ENCODE results near the gene ESF1.

Gene ESF1

GRCh38 chr20:13758884-13759283 lies 25.8 kb downstream of the ESF1 start:
- Histone ChIP-seq H3K9me3 (ENCODE audit: severe bottlenecking) (no peaks in the 10 kb centered on the region), H3K27ac (ENCODE audit: poor library complexity, severe bottlenecking) (no peak overlapping the region), H3K4me1 (ENCODE audit: insufficient read depth, poor library complexity, severe bottlenecking) (no peaks in the 10 kb centered on the region), H3K4me3 (ENCODE audit: severe bottlenecking) (no peak overlapping the region), H3K27me3 (ENCODE audit: insufficient read depth, poor library complexity, severe bottlenecking) (no peaks in the 10 kb centered on the region), H3K36me3 (ENCODE audit: low read depth) (peaks cover 87% of the 10 kb centered on the region)
- ATAC-seq (ENCODE audit: low read depth), result no peak
- TF ChIP-seq, protein P1, sequence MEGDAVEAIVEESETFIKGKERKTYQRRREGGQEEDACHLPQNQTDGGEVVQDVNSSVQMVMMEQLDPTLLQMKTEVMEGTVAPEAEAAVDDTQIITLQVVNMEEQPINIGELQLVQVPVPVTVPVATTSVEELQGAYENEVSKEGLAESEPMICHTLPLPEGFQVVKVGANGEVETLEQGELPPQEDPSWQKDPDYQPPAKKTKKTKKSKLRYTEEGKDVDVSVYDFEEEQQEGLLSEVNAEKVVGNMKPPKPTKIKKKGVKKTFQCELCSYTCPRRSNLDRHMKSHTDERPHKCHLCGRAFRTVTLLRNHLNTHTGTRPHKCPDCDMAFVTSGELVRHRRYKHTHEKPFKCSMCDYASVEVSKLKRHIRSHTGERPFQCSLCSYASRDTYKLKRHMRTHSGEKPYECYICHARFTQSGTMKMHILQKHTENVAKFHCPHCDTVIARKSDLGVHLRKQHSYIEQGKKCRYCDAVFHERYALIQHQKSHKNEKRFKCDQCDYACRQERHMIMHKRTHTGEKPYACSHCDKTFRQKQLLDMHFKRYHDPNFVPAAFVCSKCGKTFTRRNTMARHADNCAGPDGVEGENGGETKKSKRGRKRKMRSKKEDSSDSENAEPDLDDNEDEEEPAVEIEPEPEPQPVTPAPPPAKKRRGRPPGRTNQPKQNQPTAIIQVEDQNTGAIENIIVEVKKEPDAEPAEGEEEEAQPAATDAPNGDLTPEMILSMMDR (IDR thresholded peaks at IDR 0.05; ENCODE audit: poor library complexity, severe bottlenecking), result no peak
- DNase-seq (ENCODE audit: low spot score), result no peak

DNA sequence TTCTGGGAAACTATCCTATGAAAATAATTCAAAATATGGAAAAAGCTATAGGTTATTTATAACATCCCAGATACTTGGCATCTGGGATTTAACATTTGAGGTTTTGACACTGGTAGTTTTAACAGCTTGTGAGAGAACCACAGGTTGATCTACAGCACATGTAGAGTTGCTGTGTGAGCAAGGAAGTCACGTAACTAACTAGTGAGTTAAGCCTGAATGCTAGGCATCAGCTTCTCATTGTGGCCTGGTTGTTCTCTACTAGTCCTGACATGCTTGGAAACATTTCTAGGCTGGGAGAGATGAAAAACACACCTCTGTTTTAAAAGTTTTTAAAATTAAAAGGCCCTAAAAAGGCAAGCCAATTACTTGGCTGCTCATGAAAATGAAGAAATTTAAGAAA lies 28.2 kb downstream of the ESF1 start:
- H3K4me3 ChIP-seq (ENCODE audit: severe bottlenecking), result no peak overlapping the region
- DNase-seq (ENCODE audit: low spot score), result no peak
- H3K4me1 ChIP-seq (ENCODE audit: insufficient read depth, poor library complexity, severe bottlenecking), result no peaks in the 10 kb centered on the region
- H3K36me3 ChIP-seq (ENCODE audit: low read depth), result peaks cover 68% of the 10 kb centered on the region
- TF ChIP-seq, protein P1 (IDR thresholded peaks at IDR 0.05; ENCODE audit: poor library complexity, severe bottlenecking), result no peak
- ATAC-seq (ENCODE audit: low read depth), result no peak
- no peak overlapping the region for H3K27ac ChIP-seq (ENCODE audit: poor library complexity, severe bottlenecking)
- H3K9me3 ChIP-seq (ENCODE audit: severe bottlenecking), result no peaks in the 10 kb centered on the region
- H3K27me3 ChIP-seq (ENCODE audit: insufficient read depth, poor library complexity, severe bottlenecking), result no peaks in the 10 kb centered on the region

DNA sequence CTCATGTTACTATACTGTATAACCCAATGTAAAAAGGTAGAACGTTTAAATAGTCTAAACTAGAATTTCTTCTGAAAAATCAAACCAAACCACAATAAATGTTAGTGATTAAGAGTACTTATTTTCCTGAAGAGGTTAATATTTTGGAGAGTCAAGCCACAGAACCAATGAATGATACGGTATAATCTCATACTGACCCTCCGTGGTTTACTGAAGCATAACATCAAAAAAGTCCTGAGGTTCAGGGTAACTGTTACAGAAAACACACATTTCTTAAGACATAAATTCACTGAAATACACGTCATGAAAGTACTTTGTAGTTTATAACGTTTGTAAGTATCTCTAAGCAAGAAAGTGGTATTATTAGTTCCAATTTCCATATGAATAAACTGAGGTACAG lies 28.9 kb downstream of the ESF1 start:
- Histone ChIP-seq H3K4me3 (ENCODE audit: severe bottlenecking) (no peak overlapping the region), H3K4me1 (ENCODE audit: insufficient read depth, poor library complexity, severe bottlenecking) (no peaks in the 10 kb centered on the region), H3K9me3 (ENCODE audit: severe bottlenecking) (no peaks in the 10 kb centered on the region), H3K36me3 (ENCODE audit: low read depth) (peaks cover 68% of the 10 kb centered on the region), H3K27me3 (ENCODE audit: insufficient read depth, poor library complexity, severe bottlenecking) (no peaks in the 10 kb centered on the region), H3K27ac (ENCODE audit: poor library complexity, severe bottlenecking) (no peak overlapping the region)
- ATAC-seq (ENCODE audit: low read depth) (no peak), DNase-seq (ENCODE audit: low spot score) (no peak)
- TF ChIP-seq, protein P1 (IDR thresholded peaks at IDR 0.05; ENCODE audit: poor library complexity, severe bottlenecking), result no peak

DNA sequence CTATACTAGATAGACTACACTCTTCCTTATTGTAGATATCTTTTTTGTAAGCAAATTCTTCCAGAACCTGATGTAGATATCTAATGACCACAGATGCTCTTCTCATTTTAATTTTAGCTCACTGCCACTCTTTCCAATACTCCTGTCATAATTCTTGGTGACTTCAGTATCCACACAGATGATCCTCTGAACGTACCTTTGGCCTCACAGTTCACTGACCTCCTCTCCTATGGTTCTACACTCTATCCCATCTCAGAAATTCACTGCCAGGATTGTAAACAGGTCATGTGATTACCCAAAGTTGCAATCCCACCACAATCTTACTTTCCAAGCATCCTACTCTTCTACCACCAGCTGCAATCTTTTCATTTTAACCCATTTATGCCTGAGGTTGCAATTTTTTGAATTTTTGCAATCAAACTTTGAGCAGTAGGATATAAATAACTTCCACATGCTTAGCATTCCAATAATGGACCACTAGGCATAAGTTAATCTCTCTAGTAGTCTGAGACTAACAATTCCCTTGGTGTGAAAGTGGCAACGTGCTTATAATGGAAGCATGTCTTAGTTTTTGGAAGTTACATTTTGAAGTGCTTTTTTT lies 31.2 kb downstream of the ESF1 start:
- DNase-seq (ENCODE audit: low spot score) (no peak), ATAC-seq (ENCODE audit: low read depth) (no peak)
- H3K36me3 ChIP-seq (ENCODE audit: low read depth), result peaks cover 56% of the 10 kb centered on the region

DNA sequence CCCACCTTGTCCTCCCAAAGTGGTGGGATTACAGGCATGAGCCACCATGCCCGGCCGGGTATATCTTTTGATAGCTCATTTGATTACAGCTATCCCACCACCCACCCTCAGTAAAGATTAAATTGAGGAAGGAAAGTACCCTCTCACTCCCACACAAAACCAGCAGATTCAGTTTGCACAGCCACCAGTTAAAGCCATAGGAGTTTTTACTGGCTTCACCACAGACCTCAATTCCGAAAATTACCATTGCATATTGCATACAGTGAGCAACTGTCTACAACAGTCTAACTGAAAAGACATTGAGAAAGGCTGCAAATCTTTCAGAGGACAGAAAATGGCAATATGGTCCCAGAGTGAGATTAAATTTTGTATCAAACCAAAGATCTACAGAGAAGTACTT lies 34.9 kb downstream of the ESF1 start:
- ATAC-seq (ENCODE audit: low read depth) (no peak), DNase-seq (ENCODE audit: low spot score) (no peak)
- Histone ChIP-seq H3K4me1 (ENCODE audit: insufficient read depth, poor library complexity, severe bottlenecking) (no peaks in the 10 kb centered on the region), H3K4me3 (ENCODE audit: severe bottlenecking) (no peak overlapping the region), H3K27ac (ENCODE audit: poor library complexity, severe bottlenecking) (no peak overlapping the region), H3K9me3 (ENCODE audit: severe bottlenecking) (no peaks in the 10 kb centered on the region), H3K27me3 (ENCODE audit: insufficient read depth, poor library complexity, severe bottlenecking) (no peaks in the 10 kb centered on the region), H3K36me3 (ENCODE audit: low read depth) (peaks cover 35% of the 10 kb centered on the region)
- TF ChIP-seq, protein P1 (IDR thresholded peaks at IDR 0.05; ENCODE audit: poor library complexity, severe bottlenecking), result no peak

More for the DNA sequence above, 31.2 kb downstream of the ESF1 start:
- H3K27ac ChIP-seq (ENCODE audit: poor library complexity, severe bottlenecking), result no peak overlapping the region
- no peak overlapping the region for H3K4me3 ChIP-seq (ENCODE audit: severe bottlenecking)
- no peaks in the 10 kb centered on the region for H3K4me1 ChIP-seq (ENCODE audit: insufficient read depth, poor library complexity, severe bottlenecking)
- no peaks in the 10 kb centered on the region for H3K9me3 ChIP-seq (ENCODE audit: severe bottlenecking)
- H3K27me3 ChIP-seq (ENCODE audit: insufficient read depth, poor library complexity, severe bottlenecking), result no peaks in the 10 kb centered on the region
- TF ChIP-seq, protein P1 (IDR thresholded peaks at IDR 0.05; ENCODE audit: poor library complexity, severe bottlenecking), result no peak
